ENCODE measurements around the gene SPEG.

The SPEG gene

DNA sequence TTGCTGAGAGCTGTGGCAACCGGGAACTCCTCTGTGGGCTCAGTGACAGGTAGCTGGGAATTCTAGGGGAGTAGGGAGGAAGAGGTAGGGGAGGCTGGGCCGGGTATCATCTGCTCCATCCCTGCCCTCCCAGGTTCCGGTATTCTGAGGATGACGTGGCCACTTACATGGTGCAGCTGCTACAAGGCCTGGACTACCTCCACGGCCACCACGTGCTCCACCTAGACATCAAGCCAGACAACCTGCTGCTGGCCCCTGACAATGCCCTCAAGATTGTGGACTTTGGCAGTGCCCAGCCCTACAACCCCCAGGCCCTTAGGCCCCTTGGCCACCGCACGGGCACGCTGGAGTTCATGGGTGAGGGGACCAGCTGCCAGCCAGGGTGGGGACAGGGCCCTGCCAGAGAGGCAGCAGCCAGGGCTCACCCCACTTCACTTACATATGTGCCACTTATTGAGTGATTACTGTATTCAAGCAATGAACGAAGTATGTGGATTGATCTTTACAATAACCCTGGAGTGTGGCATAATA lies 56.0 kb downstream of the SPEG start:
- Mint-ChIP-seq H3K36me3 (ENCODE audit: low read depth) (no peaks in the 10 kb centered on the region), H3K27ac (no peak overlapping the region), H3K4me1 (ENCODE audit: low read depth) (no peaks in the 10 kb centered on the region), H3K9me3 (no peaks in the 10 kb centered on the region), H3K27me3 (ENCODE audit: low read depth) (peaks cover 50% of the 10 kb centered on the region), H3K4me3 (no peak overlapping the region)

GRCh38 chr2:219491278-219491963 lies 56.8 kb downstream of the SPEG start:
- Mint-ChIP-seq H3K27ac (no peak overlapping the region), H3K9me3 (no peaks in the 10 kb centered on the region), H3K4me3 (no peak overlapping the region), H3K27me3 (ENCODE audit: low read depth) (peaks cover 48% of the 10 kb centered on the region), H3K36me3 (ENCODE audit: low read depth) (no peaks in the 10 kb centered on the region), H3K4me1 (ENCODE audit: low read depth) (no peaks in the 10 kb centered on the region)

DNA sequence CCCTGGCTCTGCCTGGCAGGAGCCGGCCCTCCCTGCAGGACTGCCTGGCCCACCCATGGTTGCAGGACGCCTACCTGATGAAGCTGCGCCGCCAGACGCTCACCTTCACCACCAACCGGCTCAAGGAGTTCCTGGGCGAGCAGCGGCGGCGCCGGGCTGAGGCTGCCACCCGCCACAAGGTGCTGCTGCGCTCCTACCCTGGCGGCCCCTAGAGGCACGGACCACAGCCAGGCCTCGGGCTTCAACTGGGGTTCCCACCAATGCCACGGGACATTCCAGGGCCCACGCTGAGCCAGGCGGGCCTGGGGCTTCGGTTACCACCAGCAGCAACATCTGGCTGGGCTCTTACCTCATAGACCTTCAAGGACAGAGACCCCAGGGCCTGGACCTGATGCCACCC lies 57.9 kb downstream of the SPEG start:
- no peak overlapping the region for H3K4me3 Mint-ChIP-seq
- peaks cover 47% of the 10 kb centered on the region for H3K27me3 Mint-ChIP-seq (ENCODE audit: low read depth)
- no peaks in the 10 kb centered on the region for H3K4me1 Mint-ChIP-seq (ENCODE audit: low read depth)
- H3K36me3 Mint-ChIP-seq (ENCODE audit: low read depth): no peaks in the 10 kb centered on the region
- H3K27ac Mint-ChIP-seq: no peak overlapping the region
- H3K9me3 Mint-ChIP-seq: no peaks in the 10 kb centered on the region

DNA sequence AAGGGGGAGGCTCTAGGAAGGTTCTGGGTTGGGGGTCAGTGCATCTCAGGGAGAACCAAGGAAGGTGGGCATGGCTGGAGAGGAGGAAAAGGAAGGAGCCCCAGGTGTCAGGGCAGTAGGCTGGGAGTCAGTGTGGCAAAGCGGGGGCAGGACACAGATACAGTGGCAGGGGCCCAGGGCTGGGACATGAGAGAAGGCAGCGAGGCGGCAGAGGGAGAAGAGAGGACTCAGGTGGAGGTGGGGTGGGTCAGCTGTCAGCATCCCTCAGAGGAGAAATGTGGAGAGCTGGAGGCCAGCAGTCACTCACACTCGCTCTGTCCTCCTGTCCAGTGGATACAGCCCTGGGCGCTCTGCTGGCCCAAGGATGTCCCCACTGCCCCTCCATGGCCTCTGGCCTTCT lies 58.4 kb downstream of the SPEG start:
- H3K27me3 Mint-ChIP-seq (ENCODE audit: low read depth): peaks cover 47% of the 10 kb centered on the region
- H3K9me3 Mint-ChIP-seq: no peaks in the 10 kb centered on the region
- H3K4me3 Mint-ChIP-seq: no peak overlapping the region
- H3K36me3 Mint-ChIP-seq (ENCODE audit: low read depth): no peaks in the 10 kb centered on the region
- peaks cover under 1% of the 10 kb centered on the region for H3K4me1 Mint-ChIP-seq (ENCODE audit: low read depth)
- H3K27ac Mint-ChIP-seq: no peak overlapping the region

DNA sequence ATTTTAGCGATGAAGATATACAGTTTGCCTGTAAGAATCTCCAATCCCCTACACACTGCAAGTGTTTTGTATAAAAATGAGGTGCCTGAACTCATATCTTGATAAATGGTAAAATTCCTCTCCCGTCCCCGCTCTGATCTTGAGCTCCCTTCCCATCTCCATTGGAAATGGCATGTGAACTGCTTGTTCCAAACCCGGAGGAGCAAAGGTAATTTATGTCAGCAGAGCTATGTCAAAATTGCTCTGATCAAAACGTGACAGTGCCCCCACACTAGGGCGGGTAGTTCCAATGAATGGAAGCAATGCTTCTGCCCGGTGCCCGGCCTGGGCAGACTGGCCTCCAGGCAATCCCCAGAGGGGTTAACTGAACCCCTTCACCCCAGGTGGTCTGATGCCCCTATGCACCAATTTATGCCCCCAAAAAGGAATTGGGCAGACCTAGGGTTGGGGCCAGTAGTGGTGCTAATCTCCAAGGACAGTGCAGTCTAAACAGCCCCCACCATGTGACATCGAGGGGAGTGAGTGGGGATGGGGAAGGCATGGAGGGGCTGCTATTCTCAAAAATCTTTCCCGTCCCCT lies 60.4 kb downstream of the SPEG start:
- Mint-ChIP-seq H3K27me3 (ENCODE audit: low read depth) (peaks cover 52% of the 10 kb centered on the region), H3K36me3 (ENCODE audit: low read depth) (no peaks in the 10 kb centered on the region), H3K27ac (no peak overlapping the region), H3K4me3 (no peak overlapping the region), H3K9me3 (no peaks in the 10 kb centered on the region), H3K4me1 (ENCODE audit: low read depth) (peaks cover 15% of the 10 kb centered on the region)

GRCh38 chr2:219495531-219496122 lies 61.0 kb downstream of the SPEG start:
- H3K27me3 Mint-ChIP-seq (ENCODE audit: low read depth): peaks cover 52% of the 10 kb centered on the region
- H3K27ac Mint-ChIP-seq: no peak overlapping the region
- H3K4me3 Mint-ChIP-seq: no peak overlapping the region
- H3K9me3 Mint-ChIP-seq: no peaks in the 10 kb centered on the region
- H3K36me3 Mint-ChIP-seq (ENCODE audit: low read depth): no peaks in the 10 kb centered on the region
- H3K4me1 Mint-ChIP-seq (ENCODE audit: low read depth): peaks cover 19% of the 10 kb centered on the region

- Mint-ChIP-seq H3K4me1 (ENCODE audit: low read depth) (peaks cover 22% of the 10 kb centered on the region), H3K9me3 (no peaks in the 10 kb centered on the region), H3K36me3 (ENCODE audit: low read depth) (no peaks in the 10 kb centered on the region), H3K27me3 (ENCODE audit: low read depth) (peaks cover 52% of the 10 kb centered on the region), H3K4me3 (peak overlapping the region; percentile 57), H3K27ac (no peak overlapping the region)
Observed at GRCh38 chr2:219496247-219496824, 61.7 kb downstream of the SPEG start.

DNA sequence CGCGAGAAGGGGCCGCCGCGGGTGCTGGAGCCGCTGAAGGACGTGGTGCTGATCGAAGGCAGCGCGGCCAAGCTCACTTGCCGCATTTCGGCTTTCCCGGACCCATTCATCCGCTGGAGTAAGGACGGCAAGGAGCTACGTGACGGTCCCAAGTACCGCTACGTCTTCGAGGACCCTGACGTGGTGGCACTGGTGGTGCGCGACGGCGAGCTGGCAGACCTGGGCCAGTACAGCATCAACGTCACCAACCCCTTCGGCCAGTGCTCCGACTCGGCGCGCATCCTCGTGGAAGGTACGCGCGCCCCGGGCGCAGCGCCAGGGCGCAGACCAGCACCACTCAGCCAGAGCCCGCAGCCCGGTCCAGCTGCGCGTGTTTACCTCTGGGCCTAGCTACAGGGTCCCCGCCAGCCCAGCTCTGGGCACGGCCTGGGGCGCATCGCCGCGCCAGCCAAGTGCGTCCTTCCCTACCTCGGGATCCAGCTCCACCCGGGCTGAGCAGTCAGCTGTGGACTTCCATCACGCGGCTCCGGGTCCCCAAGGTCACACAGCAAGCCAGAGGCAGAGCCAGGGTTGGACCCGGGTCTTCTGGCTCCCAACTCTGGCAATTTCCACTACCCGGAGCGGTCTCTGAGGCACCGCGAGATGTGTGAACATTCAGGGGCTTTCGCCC lies 62.3 kb downstream of the SPEG start:
- Mint-ChIP-seq H3K4me1 (ENCODE audit: low read depth) (peaks cover 23% of the 10 kb centered on the region), H3K27ac (no peak overlapping the region), H3K27me3 (ENCODE audit: low read depth) (peaks cover 52% of the 10 kb centered on the region), H3K36me3 (ENCODE audit: low read depth) (no peaks in the 10 kb centered on the region), H3K4me3 (peak overlapping the region; percentile 93), H3K9me3 (no peaks in the 10 kb centered on the region)

DNA sequence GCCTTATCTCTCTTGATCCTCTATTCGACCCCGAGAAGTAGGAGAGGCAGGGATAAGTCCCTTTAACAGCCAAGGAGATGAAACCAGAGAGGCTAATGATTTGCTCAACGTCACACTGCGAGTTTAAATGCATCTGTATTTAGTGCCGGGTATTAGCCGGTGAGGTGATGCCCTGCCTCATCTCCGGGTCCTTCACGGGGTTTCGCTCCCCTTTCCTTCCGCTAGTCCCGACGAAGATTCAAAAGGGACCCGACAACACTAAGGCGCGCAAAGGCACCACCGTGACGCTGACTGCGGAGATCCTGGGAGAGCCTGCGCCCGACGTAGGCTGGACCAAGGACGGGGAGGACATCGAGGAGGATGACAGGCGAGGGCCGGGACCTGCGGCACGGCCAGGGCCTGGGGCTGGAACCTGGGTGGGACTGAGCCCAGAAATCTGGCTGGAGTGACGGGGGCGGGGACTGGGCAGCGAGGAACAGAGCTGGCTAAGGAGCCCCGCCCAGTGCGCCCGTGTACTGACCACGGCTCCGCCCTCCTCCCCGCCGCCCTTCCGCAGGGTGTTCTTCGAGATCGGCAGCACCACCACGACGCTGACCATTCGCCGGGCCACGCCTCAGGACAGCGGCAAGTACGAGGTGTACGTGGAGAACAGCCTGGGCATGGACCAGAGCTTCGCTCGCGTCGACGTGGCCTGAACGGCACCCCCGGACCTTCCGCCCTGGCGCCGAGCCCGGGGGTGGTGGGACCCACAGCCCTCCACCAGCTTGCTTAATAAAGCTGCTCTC lies 63.0 kb downstream of the SPEG start:
- no peaks in the 10 kb centered on the region for H3K36me3 Mint-ChIP-seq (ENCODE audit: low read depth)
- H3K4me1 Mint-ChIP-seq (ENCODE audit: low read depth): peaks cover 23% of the 10 kb centered on the region
- H3K27ac Mint-ChIP-seq: no peak overlapping the region
- peaks cover 52% of the 10 kb centered on the region for H3K27me3 Mint-ChIP-seq (ENCODE audit: low read depth)
- no peaks in the 10 kb centered on the region for H3K9me3 Mint-ChIP-seq
- peak overlapping the region; percentile 93 for H3K4me3 Mint-ChIP-seq

DNA sequence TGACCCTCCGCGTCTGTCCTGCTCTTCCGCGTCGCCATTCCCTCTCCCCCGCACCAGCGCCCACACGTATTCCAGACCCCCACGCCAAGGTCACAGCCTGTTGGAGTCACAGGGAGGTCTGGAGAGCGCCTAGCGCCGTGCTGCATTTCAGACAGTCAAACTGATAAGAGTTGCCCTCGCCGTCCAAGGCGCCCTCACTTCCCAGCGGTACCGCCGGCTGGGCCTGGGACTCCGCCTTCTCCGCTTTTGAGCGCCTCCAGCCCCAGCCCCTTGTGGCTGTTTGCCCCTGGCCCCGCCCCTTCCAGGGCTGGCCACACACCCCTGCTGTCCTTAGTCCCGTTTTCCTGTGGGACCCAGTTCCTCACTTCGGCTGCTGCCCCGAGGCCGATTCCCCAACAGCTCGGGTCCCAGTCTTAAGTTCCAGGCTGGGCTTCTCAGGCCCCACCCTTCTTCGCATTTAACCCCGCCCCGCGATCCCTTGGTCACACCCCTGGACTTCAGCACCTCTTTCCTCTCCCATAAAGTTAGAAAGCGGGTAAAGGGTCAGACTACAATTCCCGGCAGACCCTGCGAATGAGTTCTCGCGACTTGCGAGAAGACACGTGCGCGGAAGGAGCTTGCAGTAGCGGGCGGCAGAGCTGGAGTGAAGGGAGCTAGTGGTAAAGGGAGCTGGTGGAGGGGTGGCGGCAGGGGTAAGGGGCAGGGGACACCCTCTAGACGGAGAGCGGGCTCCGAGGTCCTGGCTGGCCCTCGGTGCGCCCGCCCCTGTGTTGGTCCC lies 63.8 kb downstream of the SPEG start, which contains the start of gene GMPPA:
TSS of gene GMPPA (plus strand) at position 612 of the 778 bp plus-strand sequence. CDS start 1,085 bp downstream, outside the sequence.
- H3K27ac Mint-ChIP-seq: peak within 1 kb of the TSS; percentile 88

GRCh38 chr2:219499058-219499307 lies 64.3 kb downstream of the SPEG start:
- Mint-ChIP-seq H3K27me3 (ENCODE audit: low read depth) (peaks cover 40% of the 10 kb centered on the region), H3K9me3 (no peaks in the 10 kb centered on the region), H3K4me3 (peak overlapping the region; percentile 93), H3K36me3 (ENCODE audit: low read depth) (peaks cover 7% of the 10 kb centered on the region), H3K27ac (peak overlapping the region; percentile 88), H3K4me1 (ENCODE audit: low read depth) (peaks cover 23% of the 10 kb centered on the region)

More for the DNA sequence above, 63.8 kb downstream of the SPEG start, which contains the start of gene GMPPA:
- no peaks in the 10 kb centered on the region for H3K9me3 Mint-ChIP-seq
- H3K36me3 Mint-ChIP-seq (ENCODE audit: low read depth): peaks cover 1% of the 10 kb centered on the region
- peak within 1 kb of the TSS; percentile 93 for H3K4me3 Mint-ChIP-seq
- peaks cover 23% of the 10 kb centered on the region for H3K4me1 Mint-ChIP-seq (ENCODE audit: low read depth)
- peaks cover 45% of the 10 kb centered on the region for H3K27me3 Mint-ChIP-seq (ENCODE audit: low read depth)

- Mint-ChIP-seq H3K9me3 (no peaks in the 10 kb centered on the region), H3K36me3 (ENCODE audit: low read depth) (peaks cover 11% of the 10 kb centered on the region), H3K4me1 (ENCODE audit: low read depth) (peaks cover 23% of the 10 kb centered on the region), H3K27ac (peak overlapping the region; percentile 88), H3K27me3 (ENCODE audit: low read depth) (peaks cover 34% of the 10 kb centered on the region), H3K4me3 (peak overlapping the region; percentile 93)
Observed at GRCh38 chr2:219499555-219499954, 64.9 kb downstream of the SPEG start.

DNA sequence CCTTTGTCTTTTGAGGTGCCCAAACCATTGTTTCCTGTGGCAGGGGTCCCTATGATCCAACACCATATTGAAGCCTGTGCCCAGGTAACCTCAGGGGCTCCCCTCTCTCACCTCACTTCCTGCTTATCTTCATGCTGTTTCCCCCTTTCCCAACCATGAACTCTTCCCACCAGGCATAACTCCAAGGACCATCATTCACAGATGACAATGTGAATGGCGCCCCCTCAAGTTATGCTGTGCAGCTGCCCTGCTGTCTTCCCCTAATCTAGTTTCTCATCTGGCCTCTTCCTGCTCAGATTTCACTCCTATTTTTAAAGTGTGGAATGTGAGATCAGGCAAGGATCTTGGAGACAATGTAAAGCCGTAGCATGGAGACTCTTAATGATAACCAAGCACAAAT lies 65.5 kb downstream of the SPEG start:
- Mint-ChIP-seq H3K4me1 (ENCODE audit: low read depth) (peaks cover 23% of the 10 kb centered on the region), H3K9me3 (no peaks in the 10 kb centered on the region), H3K27ac (peak overlapping the region; percentile 38), H3K27me3 (ENCODE audit: low read depth) (peaks cover 28% of the 10 kb centered on the region), H3K4me3 (peak overlapping the region; percentile 93), H3K36me3 (ENCODE audit: low read depth) (peaks cover 11% of the 10 kb centered on the region)

All from T-helper 1 cell treated with Interleukin-12 subunit alpha and Interleukin-12 subunit beta and Interleukin-4 antibody, amounts not matched to agents 30 μg/mL and 1 μg/mL, for 36 hours (primary cell).